HG03571 (cell line): ENCODE results near the gene RSAD1.

Experiments used
- ATAC-seq: cut with Tn5 transposase; IDR thresholded peaks from one replicate; pipeline ENCODE4 v1.9.1; 2021; ENCODE audit not compliant: unreplicated experiment

RSAD1 gene

GRCh38 chr17:50457621-50458020 is 21.0 kb upstream of the RSAD1 start:
- no peak for ATAC-seq

GRCh38 chr17:50458270-50458669 is 20.4 kb upstream of the RSAD1 start:
- no peak for ATAC-seq

GRCh38 chr17:50458701-50459676 is 19.7 kb upstream of the RSAD1 start:
- ATAC-seq, result no peak

- ATAC-seq, result no peak
Observed at GRCh38 chr17:50459756-50460155, 18.9 kb upstream of the RSAD1 start.

- ATAC-seq, result no peak
Observed at GRCh38 chr17:50460831-50461526, 17.7 kb upstream of the RSAD1 start.

GRCh38 chr17:50461550-50462132 is 17.0 kb upstream of the RSAD1 start:
- ATAC-seq, result no peak

- ATAC-seq, result no peak
Observed at GRCh38 chr17:50462446-50462845, 16.2 kb upstream of the RSAD1 start.

GRCh38 chr17:50464121-50464520 is 14.5 kb upstream of the RSAD1 start:
- no peak for ATAC-seq

- no peak for ATAC-seq
Observed at GRCh38 chr17:50464736-50465135, 13.9 kb upstream of the RSAD1 start.

GRCh38 chr17:50465171-50465570 is 13.5 kb upstream of the RSAD1 start:
- ATAC-seq, result no peak

- no peak for ATAC-seq
Observed at GRCh38 chr17:50465635-50466034, 13.0 kb upstream of the RSAD1 start.

GRCh38 chr17:50466371-50467113 is 12.1 kb upstream of the RSAD1 start:
- no peak for ATAC-seq

GRCh38 chr17:50467114-50467854 is 11.4 kb upstream of the RSAD1 start:
- no peak for ATAC-seq

- no peak for ATAC-seq
Observed at GRCh38 chr17:50467855-50468303, 10.8 kb upstream of the RSAD1 start.

- no peak for ATAC-seq
Observed at GRCh38 chr17:50468304-50469207, 10.1 kb upstream of the RSAD1 start, which contains the start of gene CHAD. Gene CHAD, minus strand, starts transcription at chr17:50468880. Its CDS starts 67 bp downstream, at chr17:50468813.

GRCh38 chr17:50469208-50469605 is 9.5 kb upstream of the RSAD1 start:
- no peak for ATAC-seq

- no peak for ATAC-seq
Observed at GRCh38 chr17:50469671-50470305, 8.9 kb upstream of the RSAD1 start.

- no peak for ATAC-seq
Observed at GRCh38 chr17:50470426-50470825, 8.2 kb upstream of the RSAD1 start.
